ENCODE measurements around the gene PHTF2.
"Not testable (repeated sequence)": the region's sequence is repeated elsewhere in the genome, so short reads cannot be mapped to it uniquely, and the experiment has no call there.

The PHTF2 gene

DNA sequence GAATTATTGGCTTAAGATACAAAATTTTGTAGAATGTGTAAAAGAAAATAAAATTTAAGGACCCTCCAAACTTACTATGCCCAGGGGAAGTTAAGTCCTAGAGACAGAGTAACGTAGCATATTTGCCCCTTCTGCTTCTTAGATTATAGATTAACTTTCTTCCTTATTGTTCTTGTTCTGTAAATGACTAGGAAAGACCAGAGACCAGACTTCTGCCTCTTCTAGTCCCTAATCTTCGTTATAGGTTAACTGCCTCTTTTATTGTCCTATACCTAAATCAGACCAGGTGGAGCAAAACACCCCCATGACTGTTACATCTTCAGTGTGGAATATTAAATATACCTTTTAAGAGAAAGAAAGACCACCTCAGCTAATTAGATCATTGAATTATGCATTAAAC, 160.5 kb downstream of the PHTF2 start:
- no peak overlapping the region for H3K4me3 ChIP-seq (ENCODE audit: low read length)
- DNase-seq (ENCODE audit: low read depth, low spot score) = no peak

- no peak overlapping the region for H3K4me3 ChIP-seq (ENCODE audit: low read length)
- DNase-seq (ENCODE audit: low read depth, low spot score) = no peak
Measured at GRCh38 chr7:77960336-77960735, 161.8 kb downstream of the PHTF2 start.

DNA sequence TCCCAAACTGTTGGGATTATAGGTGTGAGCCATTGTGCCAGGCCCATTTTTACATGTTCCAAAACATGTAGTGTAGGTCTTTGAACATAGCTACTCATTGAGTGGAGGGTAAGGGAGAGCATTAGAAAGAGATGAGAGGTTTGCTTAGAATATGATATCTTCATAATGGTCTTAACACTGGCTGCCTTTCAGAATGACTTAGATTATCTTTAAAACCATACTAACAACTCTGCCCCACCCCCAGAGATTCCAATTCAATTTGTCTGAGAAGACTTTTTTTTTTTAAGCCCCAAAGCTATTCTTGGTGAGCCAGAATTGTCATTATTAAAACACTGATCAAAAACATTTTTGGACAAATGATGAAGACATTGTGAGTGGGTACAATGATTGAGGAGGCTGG, 168.9 kb downstream of the PHTF2 start:
- no peak for DNase-seq (ENCODE audit: low read depth, low spot score)

GRCh38 chr7:77971726-77972125, 173.2 kb downstream of the PHTF2 start:
- H3K4me3 ChIP-seq (ENCODE audit: low read length) = no peak overlapping the region
- DNase-seq (ENCODE audit: low read depth, low spot score) = no peak

More for the DNA sequence above, 168.9 kb downstream of the PHTF2 start:
- no peak overlapping the region for H3K4me3 ChIP-seq (ENCODE audit: low read length)

GRCh38 chr7:77975672-77976480, 177.3 kb downstream of the PHTF2 start:
- DNase-seq (ENCODE audit: low read depth, low spot score) = peak; percentile 45
- no peak overlapping the region for H3K4me3 ChIP-seq (ENCODE audit: low read length)

- H3K4me3 ChIP-seq (ENCODE audit: low read length) = no peak overlapping the region
- no peak for DNase-seq (ENCODE audit: low read depth, low spot score)
Measured at GRCh38 chr7:77979219-77979618, 180.6 kb downstream of the PHTF2 start.

DNA sequence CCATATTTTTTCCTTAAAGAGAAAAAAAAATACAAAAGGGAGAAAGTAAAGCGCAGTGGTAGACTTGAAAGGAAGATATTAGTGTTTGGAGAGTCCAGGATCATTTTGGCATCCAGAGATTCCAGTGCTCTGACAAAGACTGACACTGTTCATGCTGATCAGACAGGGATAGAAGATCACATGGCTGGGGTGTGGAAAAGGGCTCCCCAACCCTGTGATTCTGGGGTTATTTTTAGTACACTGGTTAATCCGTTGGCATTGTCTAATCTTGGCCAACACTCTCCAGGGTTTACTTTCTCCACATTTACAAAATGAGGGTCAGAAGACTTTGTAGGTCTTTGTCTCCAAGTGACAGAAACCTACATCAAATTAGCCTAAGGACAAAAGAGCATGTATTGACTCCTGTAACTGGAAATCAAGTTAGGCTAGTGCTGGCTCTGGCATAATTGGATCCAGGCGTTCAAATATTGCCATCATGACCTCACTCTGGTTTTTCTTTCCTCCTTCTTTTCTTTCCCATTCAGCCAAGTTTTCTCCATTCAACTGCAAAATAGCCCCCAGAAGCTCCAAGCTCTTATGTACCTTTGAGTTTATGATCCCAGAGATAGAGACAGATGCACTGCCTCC, 181.6 kb downstream of the PHTF2 start:
- no peak overlapping the region for H3K4me3 ChIP-seq (ENCODE audit: low read length)
- DNase-seq (ENCODE audit: low read depth, low spot score) = no peak

DNA sequence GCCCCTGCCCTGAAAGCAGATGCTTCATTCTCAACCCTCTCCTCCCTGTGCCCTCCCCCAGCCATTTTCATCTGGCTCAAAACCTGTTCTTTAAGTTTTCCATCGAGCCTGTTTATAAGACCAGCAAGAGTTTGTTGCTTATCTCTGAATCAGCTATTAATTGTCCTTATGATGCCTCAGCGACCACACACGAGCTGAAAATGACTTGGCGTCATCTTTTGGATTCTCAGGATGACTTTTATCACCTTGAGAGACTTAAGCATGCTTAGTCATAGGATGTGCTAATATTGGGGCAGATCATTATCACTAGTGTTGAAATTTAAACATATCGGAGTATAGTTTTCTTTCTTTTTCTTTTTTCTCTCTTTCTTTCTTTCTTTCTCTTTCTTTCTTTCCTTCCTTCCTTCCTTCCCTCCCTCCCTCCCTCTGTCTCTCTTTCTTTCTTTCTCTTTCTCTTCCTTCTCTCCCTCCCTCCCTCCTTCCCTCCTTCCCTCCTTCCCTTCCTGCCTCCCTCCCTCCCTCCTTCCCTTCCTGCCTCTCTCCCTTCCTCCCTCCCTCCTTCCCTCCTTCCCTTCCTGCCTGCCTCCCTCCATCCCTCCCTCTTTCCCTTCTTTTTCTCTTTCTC, 184.5 kb downstream of the PHTF2 start:
- H3K4me3 ChIP-seq (ENCODE audit: low read length) = no peak overlapping the region

GRCh38 chr7:77983973-77984372, 185.4 kb downstream of the PHTF2 start:
- DNase-seq (ENCODE audit: low read depth, low spot score) = no peak
- H3K4me3 ChIP-seq (ENCODE audit: low read length) = no peak overlapping the region

More for the DNA sequence above, 184.5 kb downstream of the PHTF2 start:
- DNase-seq (ENCODE audit: low read depth, low spot score) = no peak

GRCh38 chr7:77985232-77985973, 186.8 kb downstream of the PHTF2 start:
- H3K4me3 ChIP-seq (ENCODE audit: low read length) = no peak overlapping the region
- DNase-seq (ENCODE audit: low read depth, low spot score) = no peak

DNA sequence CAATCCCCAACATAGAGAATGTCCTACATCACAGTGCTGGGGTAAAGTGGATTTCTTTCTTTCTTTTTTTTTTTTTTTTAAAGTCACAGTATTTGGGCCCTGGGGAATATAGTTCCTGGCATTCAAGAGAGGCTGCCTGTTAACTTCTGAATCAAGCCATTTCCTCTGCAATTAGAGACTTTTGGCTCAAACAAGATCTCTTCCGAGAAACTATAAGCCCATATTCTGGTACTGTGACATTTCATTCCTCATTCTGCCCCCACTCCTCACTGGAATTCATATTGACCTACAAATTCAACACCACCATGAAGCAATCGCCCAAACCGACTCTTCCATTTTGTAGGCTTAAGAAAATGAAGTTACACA, 187.4 kb downstream of the PHTF2 start:
- no peak for DNase-seq (ENCODE audit: low read depth, low spot score)
- no peak overlapping the region for H3K4me3 ChIP-seq (ENCODE audit: low read length)

DNA sequence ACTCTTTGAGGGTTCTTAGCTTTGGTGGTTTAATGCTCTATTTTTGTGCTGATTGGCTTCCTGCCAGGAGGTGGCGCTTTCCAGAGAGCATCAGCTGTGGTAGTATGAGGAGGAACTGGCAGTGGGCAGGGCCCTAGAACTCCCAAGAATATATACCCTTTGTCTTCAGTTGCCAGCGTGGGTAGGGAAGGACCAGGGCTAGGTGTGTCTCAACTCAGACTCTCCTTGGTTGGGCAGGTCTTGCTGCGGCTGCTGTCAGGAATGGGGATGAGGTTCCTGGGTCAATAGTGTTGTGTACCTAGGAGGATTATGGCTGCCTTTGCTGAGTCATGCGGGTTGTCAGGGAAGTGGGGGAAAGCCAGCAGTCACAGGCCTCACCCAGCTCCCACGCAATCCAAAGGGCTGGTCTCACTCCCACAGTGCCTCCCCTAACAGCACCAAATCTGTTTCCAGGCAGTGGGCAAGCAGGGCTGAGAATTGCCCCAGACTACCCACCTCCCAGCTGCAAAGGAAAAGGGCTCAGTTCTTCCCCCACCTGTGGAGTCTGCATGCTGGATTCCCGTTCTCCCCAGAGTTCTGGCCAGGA, 191.5 kb downstream of the PHTF2 start:
- DNase-seq (ENCODE audit: low read depth, low spot score) = peak; percentile 22
- H3K4me3 ChIP-seq (ENCODE audit: low read length) = no peak overlapping the region

- H3K4me3 ChIP-seq (ENCODE audit: low read length) = no peak overlapping the region
- DNase-seq (ENCODE audit: low read depth, low spot score) = no peak
Measured at GRCh38 chr7:77991656-77992055, 193.1 kb downstream of the PHTF2 start.

GRCh38 chr7:77993838-77994237, 195.3 kb downstream of the PHTF2 start:
- H3K4me3 ChIP-seq (ENCODE audit: low read length) = no peak overlapping the region
- DNase-seq (ENCODE audit: low read depth, low spot score) = no peak

DNA sequence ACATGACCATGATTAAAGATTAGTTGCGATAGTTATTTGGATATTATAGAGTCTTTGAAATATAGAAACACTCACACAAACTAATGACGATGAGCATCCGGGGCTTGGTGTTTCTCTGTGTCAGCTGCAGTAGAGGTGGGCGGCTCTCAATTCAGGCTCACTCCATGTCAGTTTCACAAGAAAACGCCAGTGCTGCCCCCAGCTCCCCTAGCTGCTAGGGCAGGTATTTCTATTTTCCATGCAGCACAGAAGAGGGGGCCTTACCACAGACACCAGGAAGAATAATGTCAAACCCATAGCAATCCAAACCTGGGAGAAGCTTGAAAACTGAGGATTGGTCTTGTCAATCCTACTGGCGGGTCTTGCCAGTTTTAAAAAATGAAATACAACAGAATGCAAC, 197.1 kb downstream of the PHTF2 start:
- H3K4me3 ChIP-seq (ENCODE audit: low read length) = no peak overlapping the region
- DNase-seq (ENCODE audit: low read depth, low spot score) = no peak

DNA sequence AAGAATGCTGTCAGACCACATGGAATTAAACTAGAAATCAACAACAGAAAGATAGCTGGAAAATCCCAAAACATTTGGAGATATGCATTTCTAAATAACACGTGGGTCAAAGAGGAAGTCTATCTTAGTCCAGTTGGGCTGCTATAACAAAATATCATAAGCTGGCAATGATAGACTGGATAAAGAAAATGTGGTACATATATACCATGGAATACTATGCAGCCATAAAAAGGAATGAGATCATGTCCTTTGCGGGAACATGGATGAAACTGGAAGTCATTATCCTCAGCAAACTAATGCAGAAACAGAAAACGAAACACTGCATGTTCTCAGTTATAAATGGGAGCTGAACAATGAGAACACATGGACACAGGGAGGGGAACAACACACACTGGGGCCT, 200.6 kb downstream of the PHTF2 start:
- not testable (repeated sequence) for H3K4me3 ChIP-seq (ENCODE audit: low read length); DNase-seq (ENCODE audit: low read depth, low spot score)

DNA sequence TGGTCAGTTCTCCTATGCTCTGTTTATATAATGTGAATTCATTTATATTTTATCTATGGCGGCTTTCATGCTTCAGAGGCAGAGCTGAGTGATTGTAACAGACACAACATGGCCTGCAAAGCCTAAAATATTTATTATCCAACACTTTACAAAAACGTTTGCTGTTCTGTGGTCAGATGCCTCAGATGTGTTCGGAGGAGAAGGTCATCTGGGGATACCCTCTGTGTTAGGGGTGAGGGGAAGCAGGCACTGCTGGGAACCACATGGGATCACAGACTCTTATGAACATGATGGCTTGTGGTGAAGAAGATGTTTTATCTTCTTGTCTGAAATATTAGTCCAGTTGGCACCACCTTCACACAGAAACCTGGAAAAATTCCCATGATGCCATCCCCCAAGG, 203.4 kb downstream of the PHTF2 start:
- no peak overlapping the region for H3K4me3 ChIP-seq (ENCODE audit: low read length)
- DNase-seq (ENCODE audit: low read depth, low spot score) = no peak

DNA sequence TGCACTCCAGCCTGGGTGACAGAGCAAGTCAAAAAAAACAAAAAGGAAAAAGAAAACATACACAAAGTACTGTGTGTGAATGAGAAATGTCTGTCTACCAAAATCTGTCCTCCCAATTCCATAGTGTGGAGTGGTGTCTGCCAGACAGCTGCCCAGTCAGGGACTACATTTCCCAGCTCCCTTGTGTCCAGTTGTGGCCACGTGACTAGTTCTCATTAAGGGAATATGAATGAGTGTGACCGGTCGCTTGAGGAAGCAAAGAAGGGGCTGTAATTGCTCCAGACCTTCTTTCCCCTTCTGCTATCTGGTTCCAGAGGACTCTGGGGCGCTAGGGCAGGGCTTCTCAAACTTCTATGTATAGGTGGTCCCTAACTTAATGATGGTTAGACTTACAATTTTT, 204.1 kb downstream of the PHTF2 start:
- no peak for DNase-seq (ENCODE audit: low read depth, low spot score)
- no peak overlapping the region for H3K4me3 ChIP-seq (ENCODE audit: low read length)

- DNase-seq (ENCODE audit: low read depth, low spot score) = no peak
- no peak overlapping the region for H3K4me3 ChIP-seq (ENCODE audit: low read length)
Measured at GRCh38 chr7:78006063-78006755, 207.6 kb downstream of the PHTF2 start.

All from Jurkat, Clone E6-1 (cell line).